Measurements from ENCODE around the gene MIPEP.

Gene MIPEP

GRCh38 chr13:23722726-23723453 lies 166.3 kb downstream of the MIPEP start:
- Histone ChIP-seq H3K27me3 (ENCODE audit: control insufficient read depth, insufficient read depth, low read length) (no peaks in the 10 kb centered on the region), H3K4me2 (ENCODE audit: low read length) (no peak overlapping the region), H3K27ac (no peak overlapping the region), H3K36me3 (ENCODE audit: control insufficient read depth, insufficient read depth, low read length) (no peaks in the 10 kb centered on the region), H3K4me3 (ENCODE audit: low read depth, low read length) (no peak overlapping the region), H2AFZ (no peak overlapping the region), H3K9ac (no peak overlapping the region), H3K79me2 (no peaks in the 10 kb centered on the region), H3K4me1 (no peaks in the 10 kb centered on the region), H3K9me3 (ENCODE audit: control insufficient read depth, low read length) (no peaks in the 10 kb centered on the region)
- no peak for TF ChIP-seq CTCF (IDR thresholded peaks at IDR 0.05)

GRCh38 chr13:23718996-23719395 lies 170.2 kb downstream of the MIPEP start:
- Histone ChIP-seq H3K27ac (no peak overlapping the region), H3K27me3 (ENCODE audit: control insufficient read depth, insufficient read depth, low read length) (no peaks in the 10 kb centered on the region), H3K4me1 (no peaks in the 10 kb centered on the region), H3K36me3 (ENCODE audit: control insufficient read depth, insufficient read depth, low read length) (no peaks in the 10 kb centered on the region), H3K4me2 (ENCODE audit: low read length) (no peak overlapping the region), H3K9me3 (ENCODE audit: control insufficient read depth, low read length) (no peaks in the 10 kb centered on the region), H3K79me2 (no peaks in the 10 kb centered on the region), H3K9ac (no peak overlapping the region), H3K4me3 (ENCODE audit: low read depth, low read length) (no peak overlapping the region), H2AFZ (no peak overlapping the region)
- TF ChIP-seq CTCF (IDR thresholded peaks at IDR 0.05) = no peak

GRCh38 chr13:23716401-23716800 lies 172.8 kb downstream of the MIPEP start:
- Histone ChIP-seq H3K4me1 (no peaks in the 10 kb centered on the region), H3K4me2 (ENCODE audit: low read length) (no peak overlapping the region), H3K4me3 (ENCODE audit: low read depth, low read length) (no peak overlapping the region), H3K27ac (no peak overlapping the region), H3K79me2 (no peaks in the 10 kb centered on the region), H3K36me3 (ENCODE audit: control insufficient read depth, insufficient read depth, low read length) (no peaks in the 10 kb centered on the region), H2AFZ (no peak overlapping the region), H3K27me3 (ENCODE audit: control insufficient read depth, insufficient read depth, low read length) (no peaks in the 10 kb centered on the region), H3K9ac (no peak overlapping the region), H3K9me3 (ENCODE audit: control insufficient read depth, low read length) (no peaks in the 10 kb centered on the region)
- no peak for TF ChIP-seq CTCF (IDR thresholded peaks at IDR 0.05)

GRCh38 chr13:23715762-23716235 lies 173.4 kb downstream of the MIPEP start:
- no peaks in the 10 kb centered on the region for H3K27me3 ChIP-seq (ENCODE audit: control insufficient read depth, insufficient read depth, low read length)
- no peak overlapping the region for H3K9ac ChIP-seq
- no peaks in the 10 kb centered on the region for H3K79me2 ChIP-seq
- H3K27ac ChIP-seq = no peak overlapping the region
- no peaks in the 10 kb centered on the region for H3K9me3 ChIP-seq (ENCODE audit: control insufficient read depth, low read length)
- no peaks in the 10 kb centered on the region for H3K4me1 ChIP-seq
- no peaks in the 10 kb centered on the region for H3K36me3 ChIP-seq (ENCODE audit: control insufficient read depth, insufficient read depth, low read length)
- TF ChIP-seq CTCF (IDR thresholded peaks at IDR 0.05) = no peak
- H3K4me2 ChIP-seq (ENCODE audit: low read length) = no peak overlapping the region
- no peak overlapping the region for H3K4me3 ChIP-seq (ENCODE audit: low read depth, low read length)
- H2AFZ ChIP-seq = no peak overlapping the region

Data from parathyroid adenoma (tissue), 2 donors.